Lower leg skin (tissue), 4 donors: ENCODE measurements around the gene ZNHIT1. TPM values are rescaled to one million over a fixed set of nuclear protein-coding genes. Genes with fewer than 3 reads are reported as not detected.

Experiments
- DNase-seq, 2 donors: peaks; one replicate each; pipeline ENCODE4 v3.0.0-alpha.2; 2019; ENCODE audit warnings: low spot score in 2 of 2
- H3K4me3 ChIP-seq: fragments of 200-600 bp; sonication (generic); 2 replicates; pipeline ENCODE4 v1.5.1; 2017; ENCODE audit warnings: mild to moderate bottlenecking, low read depth; ENCODE audit not compliant: poor library complexity, severe bottlenecking
- POLR2A ChIP-seq, 2 donors: fragments of 450-650 bp; IDR thresholded peaks; one replicate each; pipeline ENCODE4 v1.6.1; 2016 to 2017; ENCODE audit warnings: antibody characterized with exemption in 2 of 2, mild to moderate bottlenecking in 1 of 2, moderate library complexity in 1 of 2
- WGBS, 2 donors: methylation state at CpG; one replicate each; pipeline ENCODE4 v1.1.5; 2018; 5-methylcytosine and 5-hydroxymethylcytosine counted together
- intact Hi-C: fragments of 100-400 bp; cut with DNase I; formaldehyde crosslinking; loops from one replicate; pipeline ENCODE4 v1.15.0; 2023; ENCODE audit warnings: low total_unique reads
- total RNA-seq, 4 donors: library from RNA; depleted of rRNA; stranded (reverse); fragments of >200 nt; gene quantifications; one replicate each; pipeline ENCODE4 v1.1.0, GENCODE V29; 2016
- TF ChIP-seq, protein P1 (sequence below), 3 donors: fragments of 450-650 bp; IDR thresholded peaks; one replicate each; pipeline ENCODE4 v1.5.1; 2016; ENCODE audit warnings: antibody characterized with exemption in 3 of 3, mild to moderate bottlenecking in 3 of 3, moderate library complexity in 2 of 3

Gene ZNHIT1
- total RNA-seq, 4 donors from 2014 or later, result 45.3 to 87.6 (median 72.3) TPM

DNA sequence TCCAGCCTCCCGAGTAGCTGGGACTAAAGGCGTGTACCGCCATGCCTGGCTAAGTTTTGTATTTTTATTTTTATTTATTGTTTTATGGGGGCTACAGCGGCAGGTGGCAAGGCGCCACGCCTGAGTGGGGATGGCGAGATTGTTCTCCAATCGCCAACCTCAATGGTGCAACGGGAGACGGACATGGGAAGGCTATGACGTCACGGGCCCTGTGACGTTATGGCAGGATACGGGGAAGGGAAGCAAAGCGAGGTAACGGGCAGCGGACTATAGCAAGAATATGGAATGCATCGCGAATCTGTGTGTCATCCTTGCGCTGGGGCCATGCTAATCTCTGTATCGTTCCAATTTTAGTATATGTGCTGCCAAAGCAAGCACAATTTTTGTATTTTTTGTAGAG lies 51.7 kb downstream of the ZNHIT1 start:
- no peak overlapping the region for H3K4me3 ChIP-seq
- DNase-seq, result no peak
- no peak for TF ChIP-seq POLR2A (IDR thresholded peaks at IDR 0.05)
- TF ChIP-seq, protein P1, sequence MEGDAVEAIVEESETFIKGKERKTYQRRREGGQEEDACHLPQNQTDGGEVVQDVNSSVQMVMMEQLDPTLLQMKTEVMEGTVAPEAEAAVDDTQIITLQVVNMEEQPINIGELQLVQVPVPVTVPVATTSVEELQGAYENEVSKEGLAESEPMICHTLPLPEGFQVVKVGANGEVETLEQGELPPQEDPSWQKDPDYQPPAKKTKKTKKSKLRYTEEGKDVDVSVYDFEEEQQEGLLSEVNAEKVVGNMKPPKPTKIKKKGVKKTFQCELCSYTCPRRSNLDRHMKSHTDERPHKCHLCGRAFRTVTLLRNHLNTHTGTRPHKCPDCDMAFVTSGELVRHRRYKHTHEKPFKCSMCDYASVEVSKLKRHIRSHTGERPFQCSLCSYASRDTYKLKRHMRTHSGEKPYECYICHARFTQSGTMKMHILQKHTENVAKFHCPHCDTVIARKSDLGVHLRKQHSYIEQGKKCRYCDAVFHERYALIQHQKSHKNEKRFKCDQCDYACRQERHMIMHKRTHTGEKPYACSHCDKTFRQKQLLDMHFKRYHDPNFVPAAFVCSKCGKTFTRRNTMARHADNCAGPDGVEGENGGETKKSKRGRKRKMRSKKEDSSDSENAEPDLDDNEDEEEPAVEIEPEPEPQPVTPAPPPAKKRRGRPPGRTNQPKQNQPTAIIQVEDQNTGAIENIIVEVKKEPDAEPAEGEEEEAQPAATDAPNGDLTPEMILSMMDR (IDR thresholded peaks at IDR 0.05), result no peak
- intact Hi-C loops, result no loop called here
- WGBS, 2 donors, result 89 to 92% methylated on average over 21 of the region's 21 CpGs

DNA sequence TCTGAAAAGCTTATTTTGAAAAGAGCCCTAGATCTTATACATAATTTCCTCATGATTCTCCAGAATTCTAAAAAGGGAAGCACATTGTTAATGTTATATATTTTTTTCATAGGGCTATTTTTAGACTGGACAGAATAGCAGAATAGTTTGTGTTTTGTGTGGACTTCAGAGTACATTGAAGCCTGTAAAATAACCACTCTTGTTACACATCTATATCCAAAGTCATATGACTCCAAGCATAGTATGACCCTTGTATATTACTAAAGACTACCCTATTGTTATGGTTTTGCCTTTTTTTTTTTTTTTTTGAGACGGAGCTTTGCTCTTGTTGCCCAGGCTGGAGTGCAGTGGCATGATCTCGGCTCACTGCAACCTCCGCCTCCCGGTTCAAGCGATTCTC lies 53.1 kb downstream of the ZNHIT1 start:
- DNase-seq, result no peak
- WGBS, 2 donors, result 72 to 74% methylated on average over 5 of the region's 5 CpGs
- intact Hi-C loops, result no loop called here
- H3K4me3 ChIP-seq, result no peak overlapping the region
- TF ChIP-seq, protein P1 (IDR thresholded peaks at IDR 0.05), result no peak
- no peak for TF ChIP-seq POLR2A (IDR thresholded peaks at IDR 0.05)

DNA sequence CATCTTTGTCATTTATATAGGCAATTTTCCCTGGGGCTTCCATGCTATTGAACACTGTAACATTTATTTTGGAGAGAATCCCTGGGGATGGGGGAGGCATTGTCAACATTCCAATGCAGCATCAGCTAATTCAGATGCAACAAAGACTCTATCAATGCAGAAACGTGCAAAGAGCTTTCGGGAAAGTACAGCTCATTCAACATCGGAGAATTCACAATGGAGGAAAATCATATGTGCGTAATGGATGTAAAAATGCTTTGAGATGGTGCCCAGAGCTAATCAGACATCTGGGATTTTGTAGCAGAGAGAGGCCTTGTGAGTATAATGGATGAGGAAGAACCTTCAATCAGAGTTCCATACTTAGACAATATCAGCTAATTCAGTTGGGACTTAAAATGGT lies 55.2 kb downstream of the ZNHIT1 start:
- WGBS, 2 donors, result 31 to 48% methylated on average over 4 of the region's 4 CpGs
- DNase-seq, result no peak
- H3K4me3 ChIP-seq, result no peak overlapping the region
- TF ChIP-seq, protein P1 (IDR thresholded peaks at IDR 0.05), result no peak
- no peak for TF ChIP-seq POLR2A (IDR thresholded peaks at IDR 0.05)
- intact Hi-C loops, result no loop called here

Other genes starting within 250 kb of the ZNHIT1 start
- not detected for gene MUC12, start 248.6 kb upstream of the ZNHIT1 start, total RNA-seq
- not detected for gene MUC17, start 198.1 kb upstream of the ZNHIT1 start, total RNA-seq
- gene TRIM56, start 132.7 kb upstream of the ZNHIT1 start, total RNA-seq, result 10 to 100 TPM; 13.9 to 22.2 (median 17.3) TPM
- gene SERPINE1, start 91.1 kb upstream of the ZNHIT1 start, total RNA-seq, result 1 to 10 TPM; 4.8 to 9.4 (median 8.9) TPM
- 10 to 100 TPM; 52.9 to 81.2 (median 61.2) TPM for gene AP1S1, start 63.7 kb upstream of the ZNHIT1 start, total RNA-seq
- 1 to 10 TPM in 2 of 4 donors, under 1 TPM in 1, not detected in 1; 0.91 to 6.3 (median 2.5) TPM for gene VGF, start 52.6 kb upstream of the ZNHIT1 start, total RNA-seq
- gene NAT16, start 37.9 kb upstream of the ZNHIT1 start, total RNA-seq, result not detected
- gene MOGAT3, start 17.1 kb upstream of the ZNHIT1 start, total RNA-seq, result not detected
- gene PLOD3, start 584 bp upstream of the ZNHIT1 start, total RNA-seq, result 10 to 100 TPM; 16.4 to 31.9 (median 23.3) TPM
- gene CLDN15, start 19.6 kb downstream of the ZNHIT1 start, total RNA-seq, result 10 to 100 TPM in 3 of 4 donors, 1 to 10 TPM in 1; 9.5 to 21.2 (median 13.0) TPM
- 100 to 1,000 TPM; 162 to 273 (median 213) TPM for gene FIS1, start 26.9 kb downstream of the ZNHIT1 start, total RNA-seq
- gene IFT22, start 103.6 kb downstream of the ZNHIT1 start, total RNA-seq, result 10 to 100 TPM; 10.7 to 15.7 (median 12.5) TPM
- under 1 TPM in 1 of 4 donors, not detected in 3; 0.06 TPM for gene COL26A1, start 144.7 kb downstream of the ZNHIT1 start, total RNA-seq